CD4-positive, alpha-beta T cell treated with Interleukin-2 at 100 ng/mL for 4 hours (primary cell): ENCODE measurements around the gene ANTKMT.

Source experiments
- DNase-seq: peaks from one replicate; pipeline ENCODE4 v3.0.0-alpha.2; 2020; ENCODE audit warnings: low spot score

The ANTKMT gene

GRCh38 chr16:720990-721764, at the start of gene ANTKMT:
Gene ANTKMT (plus strand): TSS chr16:721146. CDS start chr16:721275, 129 bp downstream.
- peak; percentile 70 for DNase-seq

GRCh38 chr16:671353-672131, 49.4 kb upstream of the ANTKMT start:
- no peak for DNase-seq

GRCh38 chr16:672371-672770, 48.6 kb upstream of the ANTKMT start:
- DNase-seq: no peak

- no peak for DNase-seq
Measured at GRCh38 chr16:672851-673250, 48.1 kb upstream of the ANTKMT start.

GRCh38 chr16:673399-673991, 47.5 kb upstream of the ANTKMT start:
- no peak for DNase-seq

GRCh38 chr16:674214-674881, 46.6 kb upstream of the ANTKMT start:
- DNase-seq: no peak

- DNase-seq: no peak
Measured at GRCh38 chr16:674968-675883, 45.7 kb upstream of the ANTKMT start, which contains the start of gene RHBDL1. Gene RHBDL1 (plus strand): TSS chr16:675671. CDS start chr16:675791, 120 bp downstream.

GRCh38 chr16:675884-676564, 44.9 kb upstream of the ANTKMT start:
- no peak for DNase-seq

- no peak for DNase-seq
Measured at GRCh38 chr16:676565-676902, 44.4 kb upstream of the ANTKMT start.

GRCh38 chr16:676913-677312, 44.0 kb upstream of the ANTKMT start:
- DNase-seq: peak; percentile 44

GRCh38 chr16:677316-678190, 43.4 kb upstream of the ANTKMT start:
- no peak for DNase-seq

GRCh38 chr16:678209-678857, 42.6 kb upstream of the ANTKMT start:
- no peak for DNase-seq

GRCh38 chr16:678858-679813, 41.8 kb upstream of the ANTKMT start:
- DNase-seq: peak; percentile 31

- peak; percentile 80 for DNase-seq
Measured at GRCh38 chr16:679814-680624, 40.9 kb upstream of the ANTKMT start, which contains the start of gene STUB1. Gene STUB1 (plus strand): TSS chr16:680410. CDS start chr16:680526, 116 bp downstream.

- DNase-seq: no peak
Measured at GRCh38 chr16:680625-680945, 40.4 kb upstream of the ANTKMT start.

- no peak for DNase-seq
Measured at GRCh38 chr16:680967-681745, 39.8 kb upstream of the ANTKMT start.
